NK-92 treated with Interleukin-12 subunit alpha and Interleukin-12 subunit beta, amount 100 ng/mL, for 24 hours (cell line): ENCODE data around the gene ZBTB9.

Experiments
- DNase-seq: peaks from one replicate; lab custom pipeline; 2025; lab: John Stamatoyannopoulos, UW

The ZBTB9 gene, protein sequence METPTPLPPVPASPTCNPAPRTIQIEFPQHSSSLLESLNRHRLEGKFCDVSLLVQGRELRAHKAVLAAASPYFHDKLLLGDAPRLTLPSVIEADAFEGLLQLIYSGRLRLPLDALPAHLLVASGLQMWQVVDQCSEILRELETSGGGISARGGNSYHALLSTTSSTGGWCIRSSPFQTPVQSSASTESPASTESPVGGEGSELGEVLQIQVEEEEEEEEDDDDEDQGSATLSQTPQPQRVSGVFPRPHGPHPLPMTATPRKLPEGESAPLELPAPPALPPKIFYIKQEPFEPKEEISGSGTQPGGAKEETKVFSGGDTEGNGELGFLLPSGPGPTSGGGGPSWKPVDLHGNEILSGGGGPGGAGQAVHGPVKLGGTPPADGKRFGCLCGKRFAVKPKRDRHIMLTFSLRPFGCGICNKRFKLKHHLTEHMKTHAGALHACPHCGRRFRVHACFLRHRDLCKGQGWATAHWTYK

DNA sequence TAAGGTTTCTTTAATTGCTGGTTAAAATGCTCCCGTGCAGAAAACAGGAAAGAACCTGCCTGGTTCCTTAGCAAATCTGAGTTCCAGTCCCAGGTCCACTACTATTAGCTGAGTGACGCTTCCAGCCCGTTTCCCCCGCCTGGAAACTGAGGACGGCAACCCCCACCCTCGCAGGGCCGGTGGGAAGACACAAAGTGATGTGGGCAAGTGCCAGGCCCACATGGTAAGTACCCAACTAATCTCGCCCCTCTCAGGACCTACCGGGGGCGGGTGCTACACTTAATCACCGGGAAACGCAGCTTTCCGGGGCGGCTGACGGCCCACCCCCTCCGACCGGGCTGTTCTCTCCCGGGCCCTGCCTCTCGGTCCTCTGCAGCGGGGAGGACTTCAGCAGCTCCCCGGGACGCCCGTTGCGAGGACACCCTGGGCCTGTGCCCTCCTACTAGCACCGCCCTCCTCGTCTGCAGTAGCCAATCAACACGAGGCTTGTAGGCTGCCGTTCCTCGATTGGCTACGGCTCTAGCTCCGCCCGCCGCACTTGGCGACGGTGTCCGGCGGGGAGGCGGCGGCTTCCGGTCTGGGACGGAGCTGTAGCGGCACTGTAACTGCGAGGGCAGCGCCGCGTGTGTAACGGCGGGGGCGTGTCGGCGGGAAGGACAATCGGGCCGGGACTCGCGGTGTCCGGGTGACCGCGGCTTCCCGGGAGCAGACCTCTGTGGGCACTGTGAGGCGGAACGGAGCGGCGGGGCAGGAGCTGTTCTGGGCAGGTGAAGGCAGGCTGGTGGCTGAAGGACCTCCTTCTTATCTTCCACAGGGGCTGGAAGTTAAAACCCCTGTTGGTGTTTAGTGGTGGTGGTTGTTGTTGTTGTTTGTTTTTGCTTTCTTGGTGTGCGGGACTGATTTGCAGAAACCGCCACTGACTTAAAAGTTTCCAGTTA, at the start of gene ZBTB9:
Gene ZBTB9, plus strand, starts transcription at position 568 of the 938 bp plus-strand sequence. CDS start 525 bp downstream, outside the sequence.
- DNase-seq, result peak; percentile 92

DNA sequence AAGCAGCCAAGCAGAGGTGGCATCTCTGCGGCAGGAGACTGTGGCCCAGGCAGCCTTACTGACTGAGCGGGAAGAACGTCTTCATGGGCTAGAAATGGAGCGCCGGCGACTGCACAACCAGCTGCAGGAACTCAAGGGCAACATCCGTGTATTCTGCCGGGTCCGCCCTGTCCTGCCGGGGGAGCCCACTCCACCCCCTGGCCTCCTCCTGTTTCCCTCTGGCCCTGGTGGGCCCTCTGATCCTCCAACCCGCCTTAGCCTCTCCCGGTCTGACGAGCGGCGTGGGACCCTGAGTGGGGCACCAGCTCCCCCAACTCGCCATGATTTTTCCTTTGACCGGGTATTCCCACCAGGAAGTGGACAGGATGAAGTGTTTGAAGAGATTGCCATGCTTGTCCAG, 49.5 kb upstream of the ZBTB9 start:
- no peak for DNase-seq

DNA sequence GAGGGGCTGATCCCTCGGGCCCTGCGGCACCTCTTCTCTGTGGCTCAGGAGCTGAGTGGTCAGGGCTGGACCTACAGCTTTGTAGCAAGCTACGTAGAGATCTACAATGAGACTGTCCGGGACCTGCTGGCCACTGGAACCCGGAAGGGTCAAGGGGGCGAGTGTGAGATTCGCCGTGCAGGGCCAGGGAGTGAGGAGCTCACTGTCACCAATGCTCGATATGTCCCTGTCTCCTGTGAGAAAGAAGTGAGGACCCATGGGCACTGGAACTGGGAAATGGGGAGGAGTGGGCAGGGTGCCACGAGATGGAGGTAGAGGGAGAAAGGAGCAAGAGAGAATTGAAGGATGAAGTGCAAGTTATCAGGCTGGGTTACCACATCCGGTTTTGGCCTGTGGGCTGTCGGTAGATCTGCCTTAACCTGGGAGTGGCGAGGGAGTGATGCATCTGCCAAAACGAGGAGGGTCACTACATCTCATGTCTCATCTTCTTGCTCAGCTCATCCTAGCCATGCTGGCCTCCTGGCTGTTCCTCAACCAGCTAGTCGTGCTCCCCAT, 48.9 kb upstream of the ZBTB9 start:
- DNase-seq, result no peak

DNA sequence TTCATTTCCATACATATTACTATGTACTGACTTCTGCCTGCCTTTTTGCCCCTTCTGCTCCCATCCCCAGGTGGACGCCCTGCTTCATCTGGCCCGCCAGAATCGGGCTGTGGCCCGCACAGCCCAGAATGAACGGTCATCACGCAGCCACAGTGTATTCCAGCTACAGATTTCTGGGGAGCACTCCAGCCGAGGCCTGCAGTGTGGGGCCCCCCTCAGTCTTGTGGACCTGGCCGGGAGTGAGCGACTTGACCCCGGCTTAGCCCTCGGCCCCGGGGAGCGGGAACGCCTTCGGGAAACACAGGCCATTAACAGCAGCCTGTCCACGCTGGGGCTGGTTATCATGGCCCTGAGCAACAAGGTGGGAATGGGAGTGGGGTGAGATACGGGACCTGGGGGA, 48.2 kb upstream of the ZBTB9 start:
- no peak for DNase-seq

DNA sequence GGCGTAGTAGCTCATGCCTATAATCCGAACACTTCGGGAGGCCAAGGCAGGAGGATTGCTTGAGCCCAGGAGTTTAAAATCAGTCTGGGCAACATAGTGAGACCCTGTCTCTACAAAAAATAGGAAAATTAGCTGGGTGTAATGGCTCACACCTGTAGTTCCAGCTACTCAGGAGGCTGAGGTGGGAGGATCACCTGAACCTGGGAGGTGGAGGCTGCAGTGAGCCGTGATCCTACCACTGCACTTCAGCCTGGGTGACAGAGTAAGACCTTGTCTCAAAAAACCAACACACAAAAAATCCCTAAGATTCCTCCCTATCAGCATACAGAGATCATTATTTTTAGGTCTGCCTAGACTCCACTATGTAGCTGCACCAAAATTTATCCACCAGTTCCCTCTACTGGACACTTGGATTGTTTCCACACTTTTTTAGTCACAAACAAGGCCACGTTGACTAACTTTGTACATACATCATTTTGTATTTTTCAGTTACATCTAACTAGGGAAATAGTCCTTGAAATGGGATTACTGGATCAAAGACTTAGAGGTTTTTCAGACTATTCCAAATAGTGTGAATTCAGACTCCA, 47.2 kb upstream of the ZBTB9 start:
- no peak for DNase-seq

DNA sequence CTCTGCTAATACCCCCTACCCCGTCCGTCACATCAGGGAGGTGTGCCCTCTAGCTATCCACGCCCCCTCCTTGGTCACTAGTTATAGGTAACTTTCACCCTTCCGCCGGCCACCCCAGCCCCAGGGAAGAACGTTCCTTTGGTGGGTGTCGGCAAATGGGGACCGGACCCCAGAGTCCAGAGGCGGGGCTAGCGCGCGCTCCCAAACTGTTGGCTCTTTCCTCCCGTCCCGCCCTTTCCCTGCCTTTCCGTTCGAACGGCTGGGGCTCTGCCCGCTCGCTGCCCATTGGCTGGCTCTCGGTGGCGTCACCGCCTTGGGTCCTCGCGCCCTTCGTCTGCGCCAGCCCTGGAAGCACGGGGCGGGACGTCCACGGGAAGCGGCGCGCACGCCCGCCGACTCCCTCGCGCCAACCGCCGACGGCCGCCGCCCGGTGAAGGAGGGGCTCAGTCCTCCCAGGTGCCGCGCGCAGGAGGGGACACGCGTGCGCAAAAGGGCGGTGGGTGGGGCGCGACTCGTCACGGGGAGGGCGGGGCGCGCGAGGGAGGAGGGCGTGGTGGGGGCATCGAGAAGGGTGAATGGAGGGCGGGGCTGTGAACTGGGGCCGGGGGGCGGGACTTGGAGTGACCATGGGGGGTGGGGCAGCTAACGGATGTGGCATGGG, 44.2 kb upstream of the ZBTB9 start:
- DNase-seq, result peak; percentile 100

DNA sequence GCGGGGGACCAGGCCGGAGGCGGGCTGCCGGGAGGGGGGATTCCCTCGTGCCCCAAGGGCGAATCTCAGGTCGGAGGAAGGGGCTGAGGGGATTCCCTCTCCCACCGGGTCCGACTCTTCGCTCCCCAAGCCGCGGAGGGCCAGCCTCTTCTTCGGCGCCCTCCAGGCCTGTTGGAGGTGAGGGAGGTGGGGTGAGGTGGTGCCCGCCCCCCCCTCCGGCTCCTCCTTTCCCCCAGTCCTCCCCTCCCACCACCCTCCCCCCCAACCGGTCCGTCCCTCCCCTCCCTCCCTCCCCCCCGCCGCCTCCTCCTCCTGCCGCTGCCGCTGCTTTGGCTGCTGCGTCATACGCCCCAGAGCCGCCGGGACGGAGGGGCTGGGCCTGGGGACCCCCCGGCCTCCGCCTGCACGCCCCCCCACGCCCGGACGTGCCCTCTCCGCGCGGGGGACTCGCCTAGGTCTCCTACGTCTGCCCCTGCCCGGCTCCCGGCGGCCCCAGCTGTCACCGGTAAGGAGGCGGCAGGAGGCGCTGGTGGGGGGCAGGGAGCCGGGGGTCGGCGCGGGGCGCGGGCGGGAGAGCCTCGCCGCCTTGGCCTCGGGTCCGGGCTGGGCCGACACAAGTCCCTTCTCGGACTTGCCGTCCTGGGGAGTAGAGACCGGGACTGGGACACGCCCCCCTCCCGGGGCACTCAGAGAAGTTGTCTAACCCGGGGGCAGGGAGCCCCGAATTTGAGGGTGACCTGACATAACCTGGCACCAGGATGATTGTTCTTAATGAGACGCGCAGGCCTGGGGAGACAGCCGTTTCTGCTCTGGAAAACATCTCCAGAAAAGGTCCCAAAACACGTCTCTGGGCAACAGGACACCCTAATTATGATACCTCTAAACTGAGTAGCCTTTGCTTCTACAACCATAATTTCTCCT, 43.4 kb upstream of the ZBTB9 start, which contains the start of gene PHF1:
Gene PHF1, plus strand, starts transcription at position 304 of the 921 bp plus-strand sequence. CDS start 1,250 bp downstream, outside the sequence.
- DNase-seq, result peak; percentile 92

DNA sequence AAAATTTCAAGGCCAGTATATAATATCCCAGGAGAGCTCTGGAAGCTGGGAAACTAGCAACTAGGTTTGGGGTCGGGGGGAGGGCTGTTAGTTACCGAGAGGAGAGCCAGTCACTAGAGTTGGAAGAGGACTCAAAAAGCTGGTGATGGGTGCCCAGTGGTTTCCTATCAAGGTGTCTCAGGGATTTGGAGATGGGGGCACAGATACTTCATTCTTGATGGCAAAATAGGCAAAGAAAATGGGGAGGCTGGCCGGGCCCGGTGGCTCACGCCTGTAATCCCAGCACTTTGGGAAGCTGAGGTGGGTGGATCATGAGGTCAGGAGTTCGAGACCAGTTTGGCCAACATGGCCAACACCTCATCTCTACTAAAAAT, 42.8 kb upstream of the ZBTB9 start:
- DNase-seq, result no peak

DNA sequence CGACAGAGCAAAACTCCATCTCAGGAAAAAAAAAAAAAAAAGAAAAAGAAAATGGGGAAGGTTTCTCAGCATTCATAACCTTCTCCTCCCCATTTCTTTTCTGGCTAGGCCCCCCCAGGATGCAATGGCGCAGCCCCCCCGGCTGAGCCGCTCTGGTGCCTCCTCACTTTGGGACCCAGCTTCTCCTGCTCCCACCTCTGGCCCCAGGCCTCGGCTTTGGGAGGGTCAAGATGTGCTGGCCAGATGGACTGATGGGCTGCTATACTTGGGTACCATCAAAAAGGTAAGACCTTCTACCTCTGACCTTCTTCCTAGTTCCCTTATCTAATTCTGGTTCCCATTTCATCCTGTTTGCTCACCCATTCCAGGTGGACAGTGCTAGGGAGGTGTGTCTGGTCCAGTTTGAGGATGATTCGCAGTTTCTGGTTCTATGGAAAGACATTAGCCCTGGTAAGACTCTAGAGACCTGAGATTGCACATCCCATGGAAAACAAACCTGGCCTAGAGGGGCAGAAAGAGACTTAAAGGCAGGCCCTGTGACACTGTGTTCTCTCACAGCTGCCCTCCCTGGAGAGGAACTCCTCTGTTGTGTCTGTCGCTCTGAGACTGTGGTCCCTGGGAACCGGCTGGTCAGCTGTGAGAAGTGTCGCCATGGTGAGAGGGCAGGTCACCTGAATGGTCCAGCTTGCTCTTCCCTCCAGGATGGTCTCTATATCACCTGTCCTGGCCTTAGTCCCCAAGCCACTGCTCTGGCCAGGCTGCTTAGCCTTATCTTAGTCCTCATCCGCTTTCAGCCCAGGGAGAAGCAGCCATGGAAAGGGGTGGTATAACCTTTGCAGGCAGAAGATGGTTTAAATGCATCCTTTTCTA, 42.0 kb upstream of the ZBTB9 start:
- DNase-seq, result no peak

DNA sequence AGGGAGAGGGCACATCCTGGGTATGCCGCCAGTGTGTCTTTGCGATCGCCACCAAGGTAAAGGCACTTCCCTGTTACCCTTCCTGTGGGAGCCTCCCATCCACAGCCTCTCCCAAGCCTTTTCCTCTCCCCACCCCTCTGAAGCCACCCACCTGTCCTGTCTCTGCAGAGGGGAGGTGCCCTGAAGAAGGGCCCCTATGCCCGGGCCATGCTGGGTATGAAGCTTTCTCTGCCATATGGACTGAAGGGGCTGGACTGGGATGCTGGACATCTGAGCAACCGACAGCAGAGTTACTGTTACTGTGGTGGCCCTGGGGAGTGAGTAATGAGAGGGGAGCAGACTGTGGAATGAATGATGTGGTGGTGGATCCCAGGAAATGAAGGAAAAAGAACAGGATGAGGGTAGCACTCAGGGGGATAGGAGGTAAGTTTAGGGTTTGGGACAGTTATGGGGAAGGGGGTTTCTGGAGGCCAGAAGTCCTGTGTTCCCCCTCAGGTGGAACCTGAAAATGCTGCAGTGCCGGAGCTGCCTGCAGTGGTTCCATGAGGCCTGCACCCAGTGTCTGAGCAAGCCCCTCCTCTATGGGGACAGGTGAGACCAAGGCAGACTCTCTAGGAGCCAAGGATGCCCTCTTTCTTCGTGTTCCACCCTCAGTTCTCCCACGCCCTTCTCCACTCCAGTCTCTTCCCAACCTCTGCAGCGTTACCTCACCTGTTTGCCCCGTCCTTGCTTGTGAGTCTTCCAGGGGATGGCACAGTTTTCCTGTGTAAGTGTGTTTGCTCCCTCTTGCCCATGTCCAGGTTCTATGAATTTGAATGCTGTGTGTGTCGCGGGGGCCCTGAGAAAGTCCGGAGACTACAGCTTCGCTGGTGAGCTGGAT, 40.9 kb upstream of the ZBTB9 start:
- no peak for DNase-seq

DNA sequence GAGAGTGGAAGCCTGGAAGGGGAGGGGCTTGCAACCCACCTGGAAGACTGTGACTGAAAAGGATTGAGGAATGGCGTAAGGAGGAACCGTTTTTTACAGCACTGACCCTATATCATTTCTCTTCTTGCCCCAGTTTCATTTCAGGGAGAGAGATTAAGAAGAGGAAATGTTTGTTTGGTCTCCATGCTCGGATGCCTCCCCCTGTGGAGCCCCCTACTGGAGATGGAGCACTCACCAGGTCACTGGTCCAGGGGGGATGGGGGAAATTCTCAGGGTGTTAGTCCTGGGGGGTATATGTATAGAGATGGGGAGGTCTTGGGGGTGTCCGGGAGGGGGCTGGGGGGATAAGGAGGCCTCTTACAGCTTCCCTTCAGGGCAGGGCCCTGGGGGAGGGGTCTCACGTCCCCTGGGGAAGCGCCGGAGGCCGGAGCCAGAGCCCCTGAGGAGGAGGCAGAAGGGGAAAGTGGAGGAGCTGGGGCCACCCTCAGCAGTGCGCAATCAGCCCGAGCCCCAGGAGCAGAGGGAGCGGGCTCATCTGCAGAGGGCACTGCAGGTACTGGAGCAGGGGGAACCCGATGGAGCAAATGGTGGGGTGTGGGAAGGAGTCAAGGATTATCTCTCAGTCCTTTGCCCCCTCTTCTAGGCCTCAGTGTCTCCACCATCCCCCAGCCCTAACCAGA, 39.6 kb upstream of the ZBTB9 start:
- no peak for DNase-seq

DNA sequence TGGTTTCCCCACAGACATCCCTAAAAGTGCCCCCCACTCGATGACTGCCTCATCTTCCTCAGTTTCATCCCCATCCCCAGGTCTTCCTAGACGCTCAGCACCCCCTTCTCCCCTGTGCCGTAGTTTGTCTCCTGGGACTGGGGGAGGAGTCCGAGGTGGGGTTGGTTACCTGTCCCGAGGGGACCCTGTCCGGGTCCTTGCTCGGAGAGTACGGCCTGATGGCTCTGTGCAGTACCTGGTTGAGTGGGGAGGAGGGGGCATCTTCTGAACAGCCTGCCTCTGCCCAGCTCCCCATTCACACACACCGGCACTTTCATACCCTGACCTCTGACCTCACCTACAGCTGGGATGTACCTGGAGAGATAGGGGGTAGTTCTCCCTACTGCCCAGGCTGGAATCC, 38.5 kb upstream of the ZBTB9 start:
- DNase-seq, result no peak

DNA sequence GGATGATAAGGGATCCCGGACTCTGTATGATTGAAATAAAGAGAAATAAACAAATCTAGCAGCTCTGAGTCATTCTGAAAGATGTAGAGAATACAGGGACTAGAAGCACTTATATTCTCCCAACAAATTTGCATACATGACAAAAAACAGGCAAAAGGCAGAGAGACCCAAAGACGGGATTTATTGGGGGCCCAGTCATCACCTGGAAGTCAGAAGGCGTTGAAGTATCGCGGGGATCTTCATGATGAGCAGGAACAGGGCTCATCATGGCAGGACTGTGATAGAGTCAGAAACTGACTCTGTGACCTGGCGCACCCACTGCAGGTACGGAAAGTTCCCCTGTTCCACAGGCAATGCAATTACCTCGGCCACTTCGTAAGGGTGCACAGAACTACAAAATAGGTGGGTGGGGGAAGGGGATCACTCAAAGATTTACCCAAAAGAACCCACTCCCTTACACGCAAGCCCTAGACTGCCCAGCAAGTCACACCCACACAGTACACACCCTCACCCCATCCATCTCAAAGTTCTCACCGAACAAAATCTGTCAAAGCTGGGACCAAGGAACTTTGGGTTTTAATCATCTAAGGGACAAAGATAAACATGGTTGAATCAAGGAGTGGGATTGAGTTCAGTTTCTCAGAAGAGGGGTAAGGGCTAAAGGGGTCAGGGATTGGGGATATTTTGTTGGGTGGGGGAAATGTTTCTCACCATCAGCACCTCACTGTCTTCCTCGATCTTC, 37.8 kb upstream of the ZBTB9 start:
- no peak for DNase-seq

DNA sequence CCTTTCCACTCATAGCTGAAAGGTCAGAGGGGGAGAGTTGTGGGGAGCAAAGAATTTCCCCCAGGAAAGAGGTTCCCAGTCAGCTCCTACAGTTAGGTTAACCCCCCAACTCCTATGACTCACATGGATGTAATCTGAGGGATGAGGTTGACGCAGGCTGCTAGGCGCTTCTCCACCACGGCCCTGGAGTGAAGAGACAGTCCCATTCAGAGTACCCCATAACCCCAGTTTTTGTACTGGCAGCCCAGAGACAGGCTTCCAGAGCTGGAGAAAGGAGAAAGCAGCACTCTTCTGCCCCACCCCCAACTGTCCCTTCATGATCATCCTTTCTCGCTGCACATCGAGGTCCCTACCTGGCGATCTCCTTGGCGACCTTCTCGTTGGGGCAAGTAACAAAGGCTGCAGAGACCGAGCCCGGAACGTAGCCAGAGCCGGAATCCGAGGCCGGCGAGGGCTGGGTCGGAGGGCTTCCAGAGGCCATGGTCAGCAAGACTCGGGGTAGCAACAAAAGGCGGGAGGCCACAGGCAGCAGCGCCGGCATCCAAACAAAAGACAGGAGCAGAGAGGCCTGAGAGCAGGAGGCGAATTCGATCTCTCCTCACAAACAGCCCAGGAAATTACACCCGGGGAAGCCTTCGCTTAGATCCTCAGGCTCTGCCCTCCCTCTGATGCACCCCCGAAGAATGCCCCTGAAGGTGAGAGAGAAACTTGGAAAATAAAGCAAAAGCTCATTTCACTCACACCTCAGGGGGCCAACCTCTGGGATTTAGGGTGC, 37.1 kb upstream of the ZBTB9 start:
- DNase-seq, result no peak

DNA sequence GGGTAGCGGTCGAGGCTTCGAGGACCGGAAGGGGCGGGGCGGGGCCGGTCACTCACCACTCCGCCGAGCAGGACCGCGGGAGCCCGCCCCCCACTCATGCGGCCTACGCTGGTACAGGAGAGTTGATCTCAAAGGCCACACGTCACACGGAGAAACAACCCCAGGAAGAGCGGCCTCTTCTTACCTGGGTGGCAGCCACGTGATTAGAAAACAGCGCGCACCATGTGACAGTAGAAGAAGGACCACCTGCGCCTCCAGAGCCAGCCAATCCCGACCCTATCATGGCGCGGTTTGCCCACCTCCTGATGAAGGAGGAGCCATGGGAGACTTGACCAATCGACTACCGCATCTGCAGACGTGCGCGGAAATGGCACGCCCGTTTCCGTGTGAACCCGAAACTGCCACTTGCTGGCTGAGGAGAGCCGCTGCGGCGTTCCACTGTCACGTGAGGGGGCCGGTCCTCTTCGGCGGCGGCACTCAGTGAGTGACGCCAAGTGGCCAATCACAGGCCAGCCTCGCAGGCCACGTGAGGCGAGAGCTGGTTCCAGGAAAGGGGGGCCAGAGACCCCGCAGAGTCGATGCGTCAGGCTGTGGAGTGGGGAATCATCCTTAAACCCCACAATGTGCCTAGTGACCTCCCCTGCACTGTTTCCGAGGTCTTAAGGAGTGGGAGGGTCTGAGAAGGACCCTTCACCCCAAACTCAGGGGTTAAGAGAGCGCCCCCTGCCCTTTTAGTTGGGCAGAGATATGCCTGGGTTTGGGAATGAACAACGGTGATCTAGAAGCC, 36.3 kb upstream of the ZBTB9 start, which contains the start of gene CUTA:
Gene CUTA, minus strand, starts transcription at position 205 of the 787 bp plus-strand sequence. Its CDS starts 107 bp downstream, at position 98.
- DNase-seq, result peak; percentile 100
